ENCODE measurements around the gene NAT8L.

Gene NAT8L

GRCh38 chr4:2076908-2077536, 17.9 kb downstream of the NAT8L start:
- no peak for DNase-seq

DNA sequence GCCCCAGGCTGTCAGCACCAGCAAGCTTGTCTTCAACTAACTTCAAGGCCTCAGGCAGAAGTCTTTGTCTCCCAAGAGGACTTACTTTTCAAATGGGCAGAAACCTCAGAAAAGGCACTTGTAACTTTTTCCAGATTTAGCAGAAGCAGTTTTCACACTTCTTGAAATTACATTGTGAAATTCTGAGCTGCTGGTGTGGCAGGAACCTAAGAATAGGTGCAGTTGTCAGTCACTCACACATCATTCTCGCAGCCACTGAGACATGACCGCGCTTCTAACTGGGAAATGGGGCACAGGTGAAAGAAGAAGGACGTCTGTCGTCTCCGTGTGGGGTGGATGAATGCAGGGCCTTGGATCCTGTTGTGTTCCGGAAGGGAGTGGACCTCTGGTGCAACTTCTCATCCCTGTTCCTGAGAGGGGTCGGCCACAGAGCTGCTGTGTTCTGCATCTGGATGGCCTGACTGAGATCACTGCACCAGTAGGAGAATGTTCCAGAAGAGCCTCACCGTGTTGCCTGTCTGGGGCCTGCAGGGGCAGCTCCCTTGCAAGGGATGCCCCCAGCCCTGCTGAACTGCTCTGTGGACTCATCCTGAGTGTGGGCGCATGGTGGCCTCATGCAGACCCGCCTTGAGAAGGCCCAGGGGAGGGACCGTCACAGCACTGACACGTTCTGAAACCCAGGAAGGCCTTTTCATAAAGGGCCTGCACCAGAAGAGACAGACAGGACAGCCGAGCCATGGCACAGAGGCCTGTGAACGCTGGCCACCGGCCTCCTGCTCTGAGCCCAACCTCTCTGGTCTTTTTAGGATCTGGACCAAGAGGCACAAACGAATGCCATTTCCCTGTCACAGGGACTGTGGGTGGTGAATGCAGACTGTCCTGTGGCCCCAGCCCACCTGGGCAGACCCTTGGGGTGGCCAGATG, 18.7 kb downstream of the NAT8L start:
- DNase-seq = no peak

GRCh38 chr4:2078584-2078983, 19.5 kb downstream of the NAT8L start:
- DNase-seq = no peak

GRCh38 chr4:2079006-2079405, 19.9 kb downstream of the NAT8L start:
- DNase-seq = no peak

DNA sequence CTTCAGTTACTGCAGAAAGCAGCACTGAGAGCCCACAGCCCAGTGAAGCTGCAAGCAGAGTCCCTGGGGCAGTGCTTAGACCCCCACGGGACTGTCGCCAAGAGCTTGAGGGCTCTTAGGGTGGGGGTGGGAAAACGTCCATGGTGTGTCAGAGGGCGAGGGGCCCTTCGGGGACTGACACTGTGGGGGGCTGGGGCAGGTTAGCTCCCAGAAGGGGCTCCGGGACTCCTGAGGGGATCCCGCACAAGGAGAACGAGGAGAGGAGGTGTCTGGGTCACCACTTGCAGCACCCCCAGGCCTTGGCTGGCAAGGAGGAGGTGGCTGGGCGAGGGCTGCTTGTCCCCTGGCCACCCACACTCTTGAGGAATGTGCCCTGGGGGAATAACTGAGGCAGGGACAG, 20.8 kb downstream of the NAT8L start:
- DNase-seq = no peak

DNA sequence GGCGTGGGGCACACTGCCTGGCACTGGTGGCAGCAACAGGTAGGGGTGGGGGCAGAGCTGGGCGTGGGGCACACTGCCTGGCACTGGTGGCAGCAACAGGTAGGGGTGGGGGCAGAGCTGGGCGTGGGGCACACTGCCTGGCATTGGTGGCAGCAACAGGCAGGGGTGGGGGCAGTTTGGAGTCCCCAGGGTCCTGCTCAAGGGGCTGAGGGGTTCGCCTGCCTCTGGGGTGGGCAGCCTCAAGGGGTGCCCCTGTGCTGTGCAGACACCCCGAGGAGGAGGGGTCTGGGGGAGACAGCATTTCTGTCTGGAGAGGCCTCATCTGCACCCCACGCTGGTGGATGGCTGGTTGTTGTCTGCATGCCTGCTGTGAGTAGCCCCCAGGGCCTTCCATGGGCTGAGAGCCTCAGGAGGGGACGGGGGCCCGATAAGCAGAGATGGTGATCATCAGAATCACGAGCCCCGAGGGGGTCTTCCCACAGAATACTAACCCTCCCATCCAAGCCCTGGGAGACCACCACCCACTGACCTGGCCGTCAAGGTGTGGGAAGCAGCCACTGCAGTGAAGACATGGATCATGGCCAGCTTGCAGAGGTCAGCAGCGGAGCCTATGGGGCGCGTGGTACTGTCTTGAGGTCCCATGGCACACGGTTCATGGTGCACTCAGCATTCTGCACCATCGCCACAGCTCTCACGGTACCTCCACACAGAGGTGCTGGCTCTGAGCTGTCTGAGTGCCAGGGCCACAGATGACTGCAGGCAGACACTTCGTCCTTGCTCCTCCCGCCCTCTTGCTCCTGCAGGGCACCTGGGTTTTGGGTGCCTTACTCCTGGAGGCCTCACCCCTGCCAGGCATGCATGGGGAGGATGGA, 21.5 kb downstream of the NAT8L start:
- no peak for DNase-seq

GRCh38 chr4:2081540-2081939, 22.4 kb downstream of the NAT8L start:
- no peak for DNase-seq

DNA sequence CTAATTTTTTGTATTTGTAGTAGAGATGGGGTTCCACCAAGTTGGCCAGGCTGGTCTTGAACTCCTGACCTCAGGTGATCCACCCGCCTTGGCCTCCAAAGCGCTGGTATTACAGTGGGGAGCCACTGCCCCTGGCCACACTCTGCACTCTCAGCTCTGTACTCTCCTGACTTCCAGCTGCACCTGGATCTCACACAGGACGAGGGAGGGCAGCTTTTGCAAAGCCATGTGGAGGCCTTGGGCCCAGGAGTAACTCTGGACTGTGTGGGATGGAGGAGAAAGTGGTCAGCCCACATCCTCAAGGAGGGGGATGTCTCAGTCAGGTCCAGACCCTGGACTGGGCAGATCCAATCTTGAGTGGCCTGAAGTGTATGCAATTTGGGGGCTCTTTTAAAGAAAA, 23.0 kb downstream of the NAT8L start:
- no peak for DNase-seq

DNA sequence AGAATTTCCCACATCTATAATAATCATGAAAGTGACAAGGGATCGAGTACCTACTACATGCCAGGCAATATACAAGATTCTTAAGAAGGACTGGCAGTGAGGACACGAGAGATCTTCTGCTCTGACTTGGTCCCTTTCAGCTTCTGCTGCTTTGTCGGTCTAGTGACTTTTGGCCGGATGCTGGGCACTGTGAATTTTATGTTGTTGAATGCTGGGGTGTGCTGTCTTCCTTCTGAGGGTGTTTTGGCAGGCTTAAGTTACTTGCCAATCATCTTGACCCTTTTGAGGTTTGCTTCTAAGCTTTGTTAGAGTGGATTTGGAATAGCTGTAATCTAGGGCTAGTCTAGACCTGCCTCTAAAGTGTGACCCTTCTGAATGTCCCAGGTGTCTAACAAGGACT, 23.5 kb downstream of the NAT8L start:
- no peak for DNase-seq

- DNase-seq = no peak
Measured at GRCh38 chr4:2083116-2083825, 24.1 kb downstream of the NAT8L start.

GRCh38 chr4:2083826-2084160, 24.7 kb downstream of the NAT8L start:
- DNase-seq = no peak

DNA sequence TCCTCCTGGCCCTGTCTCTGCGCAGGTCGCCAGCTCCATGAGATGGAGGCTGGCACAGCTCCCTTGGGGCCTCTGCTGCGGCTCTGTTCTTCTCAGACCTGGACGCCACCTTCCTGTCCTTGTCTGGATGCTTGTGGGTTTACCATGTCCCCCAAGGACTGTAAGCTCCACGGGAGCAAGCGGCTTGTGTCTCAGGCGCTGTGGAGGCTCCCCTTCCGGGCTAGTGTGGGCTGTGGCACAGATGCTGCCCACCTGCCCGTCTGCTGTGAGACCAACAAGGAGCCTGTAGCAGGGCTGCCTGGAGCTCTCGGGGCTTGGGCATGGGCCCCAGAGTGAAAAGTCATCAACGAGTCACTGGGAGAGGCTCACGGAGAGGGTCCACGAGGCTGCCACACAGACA, 25.2 kb downstream of the NAT8L start:
- DNase-seq = no peak

DNA sequence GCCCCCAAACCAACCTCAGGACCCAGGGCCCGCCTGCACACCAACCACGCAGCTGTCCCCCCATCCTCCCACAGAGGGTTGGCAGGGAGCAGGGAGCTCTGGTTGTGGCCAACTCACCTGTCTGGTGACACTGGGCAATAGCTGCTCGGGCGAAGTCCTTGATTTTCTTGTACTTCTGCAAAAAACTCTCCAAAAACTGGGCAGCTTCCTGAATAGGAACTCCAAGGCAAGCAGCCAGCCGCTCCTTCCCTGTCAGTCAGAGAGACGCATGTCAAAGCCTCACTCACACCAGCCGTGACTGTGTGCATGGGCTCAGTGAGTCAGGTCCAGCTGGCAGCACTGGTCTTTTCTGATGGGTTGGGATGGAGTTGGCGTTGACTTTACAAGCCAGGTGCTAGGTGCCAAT, 26.4 kb downstream of the NAT8L start:
- DNase-seq = no peak

GRCh38 chr4:2087170-2087569, 28.0 kb downstream of the NAT8L start:
- no peak for DNase-seq

DNA sequence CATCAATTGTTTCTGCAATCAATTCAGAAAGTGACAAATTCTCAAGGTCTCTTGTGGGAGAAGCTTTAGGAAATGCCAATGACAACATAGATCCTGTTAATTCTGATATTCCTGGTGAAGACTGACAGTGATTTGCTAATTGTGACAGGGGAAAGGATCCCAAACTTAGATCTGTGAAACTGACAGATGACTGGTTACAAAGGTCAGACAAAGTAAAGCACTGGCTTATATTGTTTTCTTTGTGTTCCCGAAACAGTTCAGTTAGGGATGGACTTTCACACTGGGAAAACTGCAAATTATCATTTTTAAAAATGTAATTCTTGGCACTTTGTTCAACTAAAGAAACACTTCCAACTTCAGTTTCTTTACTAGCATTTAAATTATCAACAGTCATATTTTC, 30.1 kb downstream of the NAT8L start:
- DNase-seq = no peak

GRCh38 chr4:2090642-2091041, 31.5 kb downstream of the NAT8L start:
- DNase-seq = no peak

GRCh38 chr4:2091990-2092668, 33.0 kb downstream of the NAT8L start:
- DNase-seq = peak; percentile 67

DNA sequence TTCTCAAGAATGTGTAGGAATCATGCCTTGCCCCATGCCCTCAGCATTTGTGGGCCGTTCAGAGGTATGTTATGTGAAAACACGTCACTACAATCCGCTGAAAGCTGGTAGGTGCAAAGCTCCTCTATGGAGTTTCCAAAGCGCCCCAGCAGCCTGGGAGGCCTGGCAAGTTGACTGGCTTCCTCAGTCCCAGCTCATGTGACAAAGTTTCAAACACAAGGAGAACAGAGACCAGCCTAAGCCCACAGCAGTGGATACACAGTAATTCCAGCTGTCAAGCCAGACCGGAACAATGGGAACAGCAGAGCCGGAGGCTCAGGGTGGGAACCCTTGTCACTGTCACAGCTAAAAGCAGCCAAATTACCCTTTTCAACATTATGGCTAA, 33.5 kb downstream of the NAT8L start:
- no peak for DNase-seq

- DNase-seq = no peak
Measured at GRCh38 chr4:2093265-2093664, 34.1 kb downstream of the NAT8L start.

- DNase-seq = no peak
Measured at GRCh38 chr4:2094545-2094944, 35.4 kb downstream of the NAT8L start.

DNA sequence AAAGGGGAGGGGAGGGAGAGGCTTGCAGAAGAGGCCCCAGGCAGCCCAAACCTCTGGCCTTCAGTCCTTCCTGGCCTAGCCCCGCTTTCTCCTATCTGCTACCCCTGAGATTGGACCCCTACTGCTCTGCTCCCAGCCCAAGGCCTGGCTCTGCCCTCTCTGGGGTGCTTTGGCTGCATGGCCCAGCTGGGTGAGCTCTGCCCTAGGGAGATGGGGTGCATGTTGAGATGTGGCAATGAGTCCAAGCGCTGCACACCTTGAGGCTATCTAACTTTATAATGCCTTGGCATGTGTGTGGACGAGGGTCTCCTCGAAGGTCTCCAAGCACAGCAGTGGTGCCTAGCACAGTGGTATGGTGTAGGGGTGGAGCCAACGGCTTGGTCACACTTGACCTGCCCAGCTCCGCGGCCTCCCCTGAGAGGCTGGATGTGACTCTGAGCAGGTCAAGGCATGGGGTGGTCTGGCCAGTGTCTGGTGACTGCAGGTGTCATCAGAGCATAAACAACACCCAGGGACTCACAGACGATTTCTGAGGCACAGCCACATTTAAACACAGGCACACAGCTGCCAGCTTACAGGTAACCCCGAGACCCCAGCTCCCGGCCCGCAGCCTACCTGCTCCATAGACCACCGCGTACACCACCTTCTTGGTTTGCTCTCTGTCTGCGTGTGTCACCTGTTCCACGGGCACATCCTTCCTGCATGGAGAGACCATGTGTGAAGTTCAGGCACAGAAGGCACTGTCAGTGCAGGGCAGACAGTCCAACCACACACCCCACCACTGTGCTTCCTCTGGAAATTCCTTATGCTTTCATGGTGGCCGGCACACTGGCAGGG, 36.3 kb downstream of the NAT8L start:
- DNase-seq = no peak

All from COR-L47 (cell line).